Activated naive CD4-positive, alpha-beta T cell treated with anti-CD3 and anti-CD28 coated beads, Interleukin-2, amount 50 U/mL, for 72 hours (primary cell): Measurements from ENCODE around the gene ZRSR2. TPM values are rescaled to one million over a fixed set of nuclear protein-coding genes. Genes with fewer than 3 reads are reported as not detected.

ENCODE experiments used
- ATAC-seq, 2 donors: fragments of 150-1000 bp; cut with Tn5 transposase; 2 replicates each; pipeline ENCODE4 v1.10.0; 2021; ENCODE audit warnings: mild to moderate bottlenecking in 2 of 2, moderate library complexity in 2 of 2
- DNase-seq, 2 donors: peaks; one replicate each; pipeline ENCODE4 v3.0.0; 2021 to 2022; ENCODE audit warnings: low spot score in 2 of 2
- H3K27ac Mint-ChIP-seq, 2 donors: one replicate each; pipeline ENCODE4 v1.8.0; 2022; ENCODE audit warnings: mild to moderate bottlenecking in 2 of 2, mixed read lengths in 2 of 2
- H3K36me3 Mint-ChIP-seq, 2 donors: one replicate each; pipeline ENCODE4 v1.8.0; 2022; ENCODE audit warnings: mixed read lengths in 2 of 2
- H3K9me3 Mint-ChIP-seq, 2 donors: one replicate each; pipeline ENCODE4 v1.8.0; 2022; ENCODE audit warnings: mixed read lengths in 2 of 2
- total RNA-seq, 2 donors: library from RNA; stranded (reverse); gene quantifications; one replicate each; pipeline ENCODE4 v1.2.3, GENCODE V29; 2022

The ZRSR2 gene
- total RNA-seq, 2 donors from 2014 or later, result 12.3 to 16.9 TPM

GRCh38 chrX:15781961-15782699 lies 8.2 kb upstream of the ZRSR2 start:
- H3K27ac Mint-ChIP-seq, result peak overlapping the region; percentile 94 to 97
- H3K36me3 Mint-ChIP-seq, result peaks cover 7 to 9% of the 10 kb centered on the region in 2 donors
- ATAC-seq (peak in 1 of 2 donors; percentile 61), DNase-seq (no peak)
- no peaks in the 10 kb centered on the region for H3K9me3 Mint-ChIP-seq

- H3K36me3 Mint-ChIP-seq, result peaks cover 7 to 9% of the 10 kb centered on the region in 2 donors
- no peaks in the 10 kb centered on the region for H3K9me3 Mint-ChIP-seq
- H3K27ac Mint-ChIP-seq, result no peak overlapping the region
- ATAC-seq (no peak), DNase-seq (no peak)
Observed at GRCh38 chrX:15785176-15785750, 5.0 kb upstream of the ZRSR2 start.

- peaks cover 7 to 9% of the 10 kb centered on the region in 2 donors for H3K36me3 Mint-ChIP-seq
- no peak overlapping the region for H3K27ac Mint-ChIP-seq
- no peak for ATAC-seq
- H3K9me3 Mint-ChIP-seq, result no peaks in the 10 kb centered on the region
- DNase-seq, result no peak
Observed at GRCh38 chrX:15786915-15787314, 3.4 kb upstream of the ZRSR2 start.

- no peaks in the 10 kb centered on the region for H3K9me3 Mint-ChIP-seq
- ATAC-seq (no peak), DNase-seq (no peak)
- peaks cover 0 to 6% of the 10 kb centered on the region in 2 donors for H3K36me3 Mint-ChIP-seq
- H3K27ac Mint-ChIP-seq, result no peak overlapping the region
Observed at GRCh38 chrX:15790769-15791290, 546 bp downstream of the ZRSR2 start.

GRCh38 chrX:15797707-15798106 lies 7.4 kb downstream of the ZRSR2 start:
- ATAC-seq, result no peak
- no peak for DNase-seq
- peaks cover 0 to 6% of the 10 kb centered on the region in 2 donors for H3K36me3 Mint-ChIP-seq
- H3K9me3 Mint-ChIP-seq, result no peaks in the 10 kb centered on the region
- H3K27ac Mint-ChIP-seq, result peak overlapping the region in 1 of 2 donors; percentile 60

GRCh38 chrX:15804563-15804962 lies 14.3 kb downstream of the ZRSR2 start:
- ATAC-seq (no peak), DNase-seq (no peak)
- H3K36me3 Mint-ChIP-seq, result peaks cover 0 to 12% of the 10 kb centered on the region in 2 donors
- H3K27ac Mint-ChIP-seq, result peak overlapping the region in 1 of 2 donors; percentile 55
- no peaks in the 10 kb centered on the region for H3K9me3 Mint-ChIP-seq

- Mint-ChIP-seq H3K36me3 (peaks cover 0 to 12% of the 10 kb centered on the region in 2 donors), H3K9me3 (no peaks in the 10 kb centered on the region), H3K27ac (no peak overlapping the region)
- ATAC-seq (no peak), DNase-seq (no peak)
Observed at GRCh38 chrX:15808254-15808653, 18.0 kb downstream of the ZRSR2 start.

- H3K9me3 Mint-ChIP-seq, result no peaks in the 10 kb centered on the region
- ATAC-seq (no peak), DNase-seq (no peak)
- no peaks in the 10 kb centered on the region for H3K36me3 Mint-ChIP-seq
- H3K27ac Mint-ChIP-seq, result peak overlapping the region in 1 of 2 donors; percentile 74
Observed at GRCh38 chrX:15812192-15812938, 22.1 kb downstream of the ZRSR2 start.

GRCh38 chrX:15813416-15813815 lies 23.1 kb downstream of the ZRSR2 start:
- ATAC-seq (no peak), DNase-seq (no peak)
- Mint-ChIP-seq H3K9me3 (no peaks in the 10 kb centered on the region), H3K27ac (no peak overlapping the region), H3K36me3 (peaks cover 0 to 6% of the 10 kb centered on the region in 2 donors)

- ATAC-seq (no peak), DNase-seq (no peak)
- Mint-ChIP-seq H3K9me3 (no peaks in the 10 kb centered on the region), H3K27ac (no peak overlapping the region), H3K36me3 (peaks cover 0 to 6% of the 10 kb centered on the region in 2 donors)
Observed at GRCh38 chrX:15814771-15815365, 24.6 kb downstream of the ZRSR2 start.

- no peak overlapping the region for H3K27ac Mint-ChIP-seq
- H3K36me3 Mint-ChIP-seq, result peaks cover 5 to 10% of the 10 kb centered on the region in 2 donors
- DNase-seq (peak in 1 of 2 donors; percentile 7), ATAC-seq (peak; percentile 62 to 67)
- H3K9me3 Mint-ChIP-seq, result no peaks in the 10 kb centered on the region
Observed at GRCh38 chrX:15815779-15816437, 25.6 kb downstream of the ZRSR2 start.

GRCh38 chrX:15816438-15816809 lies 26.1 kb downstream of the ZRSR2 start:
- DNase-seq, result no peak
- no peak for ATAC-seq
- Mint-ChIP-seq H3K9me3 (no peaks in the 10 kb centered on the region), H3K27ac (peak overlapping the region in 1 of 2 donors; percentile 73), H3K36me3 (peaks cover 6 to 15% of the 10 kb centered on the region in 2 donors)

- H3K9me3 Mint-ChIP-seq, result no peaks in the 10 kb centered on the region
- DNase-seq, result peak; percentile 31 to 58
- peak; percentile 80 for ATAC-seq
- peak overlapping the region; percentile 47 to 73 for H3K27ac Mint-ChIP-seq
- H3K36me3 Mint-ChIP-seq, result peaks cover 6 to 17% of the 10 kb centered on the region in 2 donors
Observed at GRCh38 chrX:15816886-15817285, 26.6 kb downstream of the ZRSR2 start.

GRCh38 chrX:15820106-15821073 lies 30.1 kb downstream of the ZRSR2 start:
- no peak for DNase-seq
- no peaks in the 10 kb centered on the region for H3K9me3 Mint-ChIP-seq
- peaks cover 11 to 17% of the 10 kb centered on the region in 2 donors for H3K36me3 Mint-ChIP-seq
- peak; percentile 68 to 74 for ATAC-seq
- peak overlapping the region in 1 of 2 donors; percentile 63 for H3K27ac Mint-ChIP-seq

- Mint-ChIP-seq H3K27ac (peak overlapping the region in 1 of 2 donors; percentile 56), H3K36me3 (peaks cover 11 to 15% of the 10 kb centered on the region in 2 donors), H3K9me3 (no peaks in the 10 kb centered on the region)
- ATAC-seq (no peak), DNase-seq (no peak)
Observed at GRCh38 chrX:15822922-15823321, 32.6 kb downstream of the ZRSR2 start.
